ENCODE results near the gene ZFYVE16.
"Not testable (repeated sequence)": the region's sequence is repeated elsewhere in the genome, so short reads cannot be mapped to it uniquely, and the experiment has no call there.

DNA sequence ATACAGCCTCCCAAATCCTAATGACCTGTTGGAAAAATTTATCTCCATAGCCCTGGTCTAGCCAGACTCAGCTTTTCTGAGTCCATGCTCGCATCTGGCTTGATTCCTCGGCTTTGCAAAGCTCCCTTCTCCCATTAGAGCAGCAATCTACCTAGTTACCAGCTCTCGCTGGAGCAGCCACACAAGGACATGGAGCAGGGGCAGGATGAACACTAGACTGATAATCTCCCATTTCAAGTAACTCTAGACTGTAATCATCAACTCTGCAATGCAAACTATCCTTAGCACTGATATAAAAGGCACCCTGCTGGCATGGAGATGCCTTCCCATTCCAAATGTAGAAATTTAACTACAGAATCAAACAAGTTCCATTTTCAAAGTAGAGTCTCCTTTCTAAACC is 17.5 kb upstream of the ZFYVE16 start:
- TF ChIP-seq CTCF, POLR2A (IDR thresholded peaks at IDR 0.05): not testable (repeated sequence)
